Astrocyte of the spinal cord (primary cell): ENCODE measurements around the gene CYLD.

Experiments
- DNase-seq: peaks from one replicate; pipeline ENCODE4 v3.0.0; 2011; ENCODE audit warnings: low read depth, low spot score
- H3K4me3 ChIP-seq: 2 replicates; pipeline ENCODE4 v1.5.1; 2011; ENCODE audit warnings: low read depth, mild to moderate bottlenecking, low read length, moderate library complexity
- CTCF ChIP-seq: IDR thresholded peaks from 2 replicates; pipeline ENCODE4 v1.5.1; 2012; ENCODE audit warnings: low read depth, mild to moderate bottlenecking, low read length, inconsistent platforms
- in situ Hi-C: cut with HindIII; loops from 2 replicates; pipeline ENCODE4 v1.10.0; 2017; ENCODE audit warnings: low sequenced_read_pairs

CYLD gene

GRCh38 chr16:50812876-50813466, 71.1 kb downstream of the CYLD start:
- no peak for DNase-seq
- in situ Hi-C loops = no loop called here
- no peak for TF ChIP-seq CTCF
- H3K4me3 ChIP-seq = no peak overlapping the region

GRCh38 chr16:50814052-50814451, 72.2 kb downstream of the CYLD start:
- no peak overlapping the region for H3K4me3 ChIP-seq
- in situ Hi-C loops = no loop called here
- no peak for DNase-seq
- no peak for TF ChIP-seq CTCF

DNA sequence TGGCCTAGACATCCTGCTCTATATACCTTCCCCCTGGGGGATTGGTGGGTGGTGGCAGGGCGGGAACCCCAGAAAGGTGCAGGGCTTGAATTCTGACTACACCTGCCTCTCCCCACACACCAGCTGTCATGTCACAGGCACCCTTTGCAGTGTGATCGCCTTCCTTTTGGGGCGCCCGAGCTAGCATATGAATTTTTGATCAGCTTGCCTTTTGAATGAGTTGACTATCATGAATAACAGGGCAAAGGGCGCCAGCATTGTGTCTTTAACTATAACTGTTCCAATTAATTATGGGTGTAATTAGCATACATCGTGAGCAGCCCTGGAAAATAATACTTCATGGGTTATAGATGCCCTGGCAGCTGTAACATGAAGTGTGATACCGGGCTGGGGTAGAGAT, 72.7 kb downstream of the CYLD start:
- in situ Hi-C loops = no loop called here
- TF ChIP-seq CTCF = no peak
- DNase-seq = no peak
- H3K4me3 ChIP-seq = no peak overlapping the region

DNA sequence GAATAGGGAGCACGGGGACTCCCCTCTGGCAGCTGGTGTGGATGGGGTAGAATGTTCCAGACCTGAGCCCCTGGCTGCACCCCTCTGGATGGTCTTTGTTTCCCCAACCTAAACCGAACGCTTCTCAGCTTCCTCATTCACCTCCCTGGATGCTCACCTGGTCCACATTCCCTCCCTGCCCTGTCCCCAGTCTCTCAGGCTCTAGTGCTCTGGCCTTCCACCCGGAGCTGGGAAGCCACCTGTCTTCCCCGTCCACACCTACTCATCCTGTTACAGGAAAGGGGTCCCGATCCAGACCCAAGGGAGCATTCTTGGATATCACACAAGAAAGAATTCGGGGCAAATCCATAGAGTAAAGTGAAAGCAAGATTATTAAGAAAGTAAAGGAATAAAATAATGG, 73.5 kb downstream of the CYLD start:
- no peak for TF ChIP-seq CTCF

GRCh38 chr16:50816901-50817555, 75.1 kb downstream of the CYLD start:
- no peak for DNase-seq
- TF ChIP-seq CTCF = no peak
- no peak overlapping the region for H3K4me3 ChIP-seq
- in situ Hi-C loops = no loop called here

More for the DNA sequence above, 73.5 kb downstream of the CYLD start:
- in situ Hi-C loops = no loop called here
- no peak overlapping the region for H3K4me3 ChIP-seq
- DNase-seq = no peak

DNA sequence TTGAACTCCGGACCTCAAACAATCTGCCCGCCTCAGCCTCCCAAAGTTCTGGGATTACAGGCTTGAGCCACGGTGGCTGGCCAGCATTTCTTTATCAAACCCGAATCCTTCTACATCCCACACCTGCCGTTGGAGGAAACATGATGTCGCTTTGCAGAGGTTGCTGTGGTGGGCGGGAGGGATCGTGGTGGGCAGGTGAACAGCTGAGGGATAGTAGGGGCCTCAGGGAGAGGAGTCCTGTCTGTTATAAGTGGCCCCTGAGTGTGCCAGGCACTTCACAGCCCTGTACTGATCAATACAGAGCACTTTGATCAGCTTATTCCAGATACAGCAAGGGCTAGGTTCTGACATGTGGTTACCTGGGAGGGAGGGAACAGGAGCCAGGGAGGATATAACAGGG, 76.5 kb downstream of the CYLD start:
- in situ Hi-C loops = no loop called here
- TF ChIP-seq CTCF = no peak
- DNase-seq = no peak
- no peak overlapping the region for H3K4me3 ChIP-seq

GRCh38 chr16:50819706-50820105, 77.8 kb downstream of the CYLD start:
- in situ Hi-C loops = no loop called here
- no peak overlapping the region for H3K4me3 ChIP-seq
- DNase-seq = no peak
- no peak for TF ChIP-seq CTCF
